Central memory CD4-positive, alpha-beta T cell (primary cell): ENCODE data around the gene MLPH.
"Not testable (repeated sequence)": the region's sequence is repeated elsewhere in the genome, so short reads cannot be mapped to it uniquely, and the experiment has no call there.

ENCODE experiments used
- DNase-seq: peaks from one replicate; pipeline ENCODE4 v3.0.0; 2022

MLPH gene

GRCh38 chr2:237457388-237457941 is 29.6 kb upstream of the MLPH start:
- no peak for DNase-seq

- DNase-seq: no peak
Observed at GRCh38 chr2:237458519-237458918, 28.5 kb upstream of the MLPH start.

- DNase-seq: no peak
Observed at GRCh38 chr2:237459226-237459625, 27.8 kb upstream of the MLPH start.

GRCh38 chr2:237459741-237460174 is 27.3 kb upstream of the MLPH start:
- no peak for DNase-seq

- no peak for DNase-seq
Observed at GRCh38 chr2:237464757-237465391, 22.2 kb upstream of the MLPH start.

- DNase-seq: no peak
Observed at GRCh38 chr2:237465515-237466148, 21.4 kb upstream of the MLPH start.

- no peak for DNase-seq
Observed at GRCh38 chr2:237466211-237466610, 20.8 kb upstream of the MLPH start.

GRCh38 chr2:237467447-237468179 is 19.4 kb upstream of the MLPH start:
- no peak for DNase-seq

GRCh38 chr2:237469410-237469809 is 17.6 kb upstream of the MLPH start:
- not testable (repeated sequence) for DNase-seq

- no peak for DNase-seq
Observed at GRCh38 chr2:237469849-237470248, 17.2 kb upstream of the MLPH start.

GRCh38 chr2:237470914-237471313 is 16.1 kb upstream of the MLPH start:
- no peak for DNase-seq

GRCh38 chr2:237471438-237472186 is 15.4 kb upstream of the MLPH start:
- no peak for DNase-seq

GRCh38 chr2:237472187-237472712 is 14.8 kb upstream of the MLPH start:
- no peak for DNase-seq

GRCh38 chr2:237472909-237473877 is 13.9 kb upstream of the MLPH start:
- no peak for DNase-seq

GRCh38 chr2:237473878-237474441 is 13.1 kb upstream of the MLPH start:
- no peak for DNase-seq

GRCh38 chr2:237474442-237474911 is 12.6 kb upstream of the MLPH start:
- DNase-seq: no peak

GRCh38 chr2:237474931-237475703 is 11.9 kb upstream of the MLPH start:
- DNase-seq: peak; percentile 60

- DNase-seq: no peak
Observed at GRCh38 chr2:237475704-237476141, 11.3 kb upstream of the MLPH start.

GRCh38 chr2:237478095-237478494 is 9.0 kb upstream of the MLPH start:
- no peak for DNase-seq

- DNase-seq: no peak
Observed at GRCh38 chr2:237478979-237479378, 8.1 kb upstream of the MLPH start.
